GM18517 (cell line): ENCODE results near the gene NSUN3.
"Not testable (repeated sequence)": the region's sequence is repeated elsewhere in the genome, so short reads cannot be mapped to it uniquely, and the experiment has no call there.

Experiments used
- ATAC-seq: cut with Tn5 transposase; IDR thresholded peaks from one replicate; pipeline ENCODE4 v1.9.1; 2021; ENCODE audit warnings: mild to moderate bottlenecking, moderate library complexity; ENCODE audit not compliant: unreplicated experiment

The NSUN3 gene

DNA sequence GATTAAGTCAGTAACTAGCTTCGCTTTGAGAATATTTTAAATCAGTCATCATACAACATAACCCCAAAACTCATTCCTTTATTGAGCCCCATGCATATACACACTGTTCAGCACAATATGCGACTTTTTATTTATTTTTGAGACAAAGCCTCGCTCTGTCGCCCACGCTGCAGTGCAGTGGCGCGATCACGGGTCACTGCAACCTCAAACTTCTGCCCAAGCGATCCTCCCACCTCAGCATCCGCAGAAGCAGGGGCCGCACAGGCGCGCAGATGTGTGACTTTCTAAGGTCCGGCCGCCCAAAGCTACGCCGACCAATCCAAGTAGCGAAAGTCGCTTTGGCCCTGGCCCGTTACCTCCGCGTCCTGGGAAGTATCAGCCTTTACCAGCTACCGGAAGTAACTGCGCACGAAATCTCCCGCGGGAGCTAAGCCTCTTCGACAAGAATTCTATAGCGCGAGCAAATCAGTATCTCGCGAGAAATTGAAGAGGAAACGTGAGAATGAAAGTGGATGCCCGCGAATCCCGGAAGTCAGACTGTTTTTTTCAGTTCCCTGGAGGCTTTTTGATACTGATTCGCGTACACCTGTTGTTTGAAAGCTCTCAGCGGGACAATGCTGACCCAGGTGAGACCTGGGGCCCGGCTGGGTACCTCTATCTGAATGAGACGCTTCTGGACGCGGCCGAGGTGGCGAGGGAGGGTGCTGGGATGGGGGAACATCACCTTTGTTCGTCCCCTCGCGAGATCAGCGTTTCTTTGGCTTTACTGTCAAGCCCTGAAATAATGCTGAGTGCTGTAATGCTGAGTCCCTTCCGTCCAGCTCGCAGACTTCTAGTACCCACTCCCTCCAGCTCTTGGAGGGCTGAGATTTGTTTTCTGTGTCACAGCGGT, at the start of gene NSUN3, which contains the start of gene DHFR2:
Gene NSUN3, plus strand, starts transcription at position 549 of the 892 bp plus-strand sequence. Its CDS starts 66 bp downstream, at position 615.
Gene DHFR2, minus strand, starts transcription at position 404 of the 892 bp plus-strand sequence. CDS start 1,405 bp downstream, outside the sequence.
- peak; percentile 94 for ATAC-seq

DNA sequence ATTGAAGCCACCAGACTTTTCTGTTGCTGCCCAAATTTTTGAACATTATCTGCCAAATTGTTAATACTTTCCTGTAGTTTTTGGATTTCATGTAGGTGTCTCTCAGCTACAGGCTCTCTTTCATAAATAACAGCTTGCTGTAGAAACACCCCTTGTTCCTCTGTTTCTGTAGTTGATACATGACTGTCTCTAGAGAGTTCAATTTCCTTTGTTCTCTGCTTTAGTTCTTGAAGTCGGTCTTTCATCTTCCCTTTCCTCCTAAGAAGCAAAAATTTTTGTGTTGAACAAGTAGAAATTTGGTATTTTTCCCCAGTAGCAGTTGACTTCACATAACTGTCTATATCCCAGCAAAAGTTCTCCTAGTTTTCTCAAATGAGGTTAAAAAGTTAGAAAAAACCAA, 47.8 kb upstream of the NSUN3 start:
- no peak for ATAC-seq

DNA sequence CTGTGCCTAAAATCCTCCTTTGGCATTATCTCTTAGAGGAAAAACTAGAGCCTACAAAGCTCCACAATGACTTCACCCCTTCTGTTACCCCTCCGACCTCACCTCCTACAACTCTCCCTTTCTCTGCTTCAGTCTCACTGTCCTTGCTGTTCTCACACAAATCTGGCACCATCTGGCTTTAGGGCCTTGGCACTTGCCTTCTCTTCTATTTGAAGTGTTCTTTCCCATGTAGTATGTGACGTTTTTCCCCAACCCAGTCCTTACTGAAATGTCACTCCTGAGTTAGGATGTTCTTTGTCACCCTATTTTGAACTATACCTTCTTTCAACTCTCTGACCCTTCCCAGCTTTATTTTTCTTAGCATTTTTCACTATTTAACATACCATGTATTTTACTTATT, 43.2 kb upstream of the NSUN3 start:
- ATAC-seq, result no peak

DNA sequence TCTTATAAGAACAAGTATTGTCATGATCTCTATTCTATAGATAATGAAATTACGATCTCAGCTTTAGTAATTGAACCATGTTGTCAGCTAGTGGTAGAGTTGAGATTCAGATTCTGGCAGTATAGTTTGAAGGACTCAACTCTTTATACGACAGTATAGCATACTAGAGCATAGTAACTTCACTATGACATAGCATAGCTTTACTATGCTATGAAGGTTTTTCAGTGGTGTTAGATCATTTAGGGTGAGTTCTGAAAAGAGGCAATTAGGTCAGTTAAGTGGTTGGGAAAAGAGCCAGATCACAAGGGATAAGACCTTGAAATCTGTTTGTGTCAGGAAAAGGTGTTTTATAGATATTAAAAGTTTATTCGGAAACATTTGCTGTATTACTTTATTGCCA, 42.6 kb upstream of the NSUN3 start:
- no peak for ATAC-seq

DNA sequence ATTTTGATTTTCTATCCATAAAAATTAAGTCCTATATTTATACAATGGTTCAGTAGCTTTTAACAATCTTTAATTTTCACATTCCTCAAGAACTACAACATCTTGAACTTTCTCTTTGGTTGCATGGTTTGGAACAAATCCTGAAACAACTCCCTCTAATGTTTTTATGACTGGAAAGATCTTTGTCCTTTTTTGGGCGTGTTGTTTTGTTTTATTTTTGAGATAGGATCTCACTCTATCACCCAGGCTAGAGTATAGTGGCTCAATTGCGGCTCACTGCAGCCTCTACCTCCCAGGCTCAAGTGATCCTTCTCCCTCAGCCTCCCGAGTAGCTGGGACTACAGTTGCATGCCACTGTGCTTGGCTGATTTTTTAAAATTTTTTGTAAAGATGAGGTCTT, 38.5 kb upstream of the NSUN3 start:
- no peak for ATAC-seq

DNA sequence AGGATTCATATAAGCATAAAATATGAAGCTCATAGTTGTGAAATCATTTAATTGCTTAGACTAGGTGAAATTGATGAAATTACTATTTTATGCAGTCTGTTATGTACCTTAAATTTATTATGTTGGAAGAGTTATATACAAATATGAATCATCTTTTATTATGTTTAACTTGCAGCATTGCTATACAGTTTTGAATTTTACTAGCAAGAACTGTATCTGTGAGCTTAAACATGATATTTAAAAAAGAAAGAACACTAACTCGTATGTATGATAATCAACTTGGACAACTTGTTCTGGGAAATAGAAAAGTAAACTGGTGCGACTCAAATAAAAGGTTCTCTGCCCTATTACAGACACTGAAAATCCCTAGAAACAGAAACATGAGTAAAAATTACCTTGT, 36.2 kb upstream of the NSUN3 start:
- ATAC-seq, result no peak

DNA sequence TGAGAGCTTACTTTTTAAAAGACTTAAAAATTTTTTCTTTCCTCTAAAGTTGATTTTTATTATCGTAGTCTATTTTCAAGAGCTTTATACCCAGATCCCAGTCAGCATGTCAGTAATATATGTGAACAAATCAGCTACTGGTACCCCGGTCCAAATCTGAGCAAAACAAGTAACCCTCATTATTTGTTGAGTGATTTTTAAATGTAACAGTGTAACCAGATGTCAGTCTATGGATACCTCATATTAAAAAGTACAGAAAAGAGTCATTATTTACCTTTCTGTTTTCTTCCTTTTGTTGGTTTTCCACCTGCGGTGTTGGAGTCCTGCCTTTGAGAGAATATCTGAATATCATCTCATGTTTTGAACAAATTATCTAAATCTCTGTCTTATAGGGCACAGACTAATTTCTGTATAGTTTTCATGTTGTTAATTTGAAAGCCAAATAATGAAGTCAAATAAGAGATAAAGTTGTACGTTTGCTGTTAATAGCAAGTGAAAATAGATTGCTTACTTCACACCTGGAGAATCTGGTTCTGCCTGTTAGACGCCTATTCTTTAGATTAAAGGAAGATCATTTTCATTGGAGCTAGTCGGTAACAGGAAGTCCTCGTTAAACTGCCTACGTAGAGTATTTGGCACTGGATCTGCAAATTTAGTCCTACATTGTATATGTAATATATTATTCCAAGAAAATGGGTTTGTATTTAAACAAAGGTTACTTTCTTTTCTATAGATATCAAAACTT, 34.6 kb upstream of the NSUN3 start, which contains the start of gene STX19:
Gene STX19, minus strand, starts transcription at position 505 of the 745 bp plus-strand sequence. CDS start 13,328 bp downstream, outside the sequence.
- ATAC-seq, result no peak

DNA sequence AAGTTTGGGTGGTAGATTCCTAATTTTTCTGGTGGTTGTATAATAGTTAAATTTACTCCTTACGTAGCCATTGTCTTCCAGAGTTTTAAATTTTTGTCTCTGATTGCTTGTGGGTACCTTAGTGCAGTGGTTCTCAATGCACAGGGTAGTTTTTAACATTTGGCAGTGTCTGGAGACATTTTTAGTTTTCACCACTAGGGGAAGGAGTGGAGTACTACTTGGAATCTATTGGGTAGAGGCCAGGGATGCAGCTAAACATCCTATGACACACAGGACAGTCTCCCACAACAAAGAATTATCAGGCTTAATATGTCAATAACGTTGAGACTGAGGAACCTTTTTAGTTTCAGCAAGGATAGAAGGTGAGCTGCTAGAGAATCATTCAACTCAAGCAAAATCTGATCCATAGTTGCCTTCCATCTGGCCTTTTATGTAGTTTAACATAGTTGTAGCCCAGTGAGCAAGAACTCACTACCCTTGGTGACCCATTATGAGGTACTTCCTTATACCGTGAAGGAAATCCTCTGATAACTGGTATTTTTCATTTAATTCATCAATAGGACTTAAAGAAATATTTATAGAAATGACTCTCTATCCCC, 25.9 kb upstream of the NSUN3 start:
- ATAC-seq, result no peak

DNA sequence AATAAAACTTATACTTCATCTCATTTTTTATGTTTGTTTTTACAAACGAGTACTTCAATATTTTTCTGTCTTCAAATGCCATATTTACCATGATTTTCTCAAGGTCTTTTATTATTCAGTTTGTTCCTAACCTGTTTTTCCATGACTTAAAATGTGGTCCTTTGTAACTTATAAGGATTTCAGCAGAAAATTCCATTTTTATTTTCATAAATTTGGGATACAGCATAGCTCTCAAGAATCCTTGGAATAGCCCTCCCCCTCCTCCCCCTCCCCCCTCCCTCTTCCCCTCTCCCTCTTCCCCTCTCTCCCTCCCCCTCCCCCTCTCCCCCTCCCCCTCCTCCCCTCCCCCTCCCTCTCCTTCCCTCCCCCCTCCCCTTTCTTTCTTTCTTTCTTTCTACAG, 19.6 kb upstream of the NSUN3 start:
- ATAC-seq, result no peak

DNA sequence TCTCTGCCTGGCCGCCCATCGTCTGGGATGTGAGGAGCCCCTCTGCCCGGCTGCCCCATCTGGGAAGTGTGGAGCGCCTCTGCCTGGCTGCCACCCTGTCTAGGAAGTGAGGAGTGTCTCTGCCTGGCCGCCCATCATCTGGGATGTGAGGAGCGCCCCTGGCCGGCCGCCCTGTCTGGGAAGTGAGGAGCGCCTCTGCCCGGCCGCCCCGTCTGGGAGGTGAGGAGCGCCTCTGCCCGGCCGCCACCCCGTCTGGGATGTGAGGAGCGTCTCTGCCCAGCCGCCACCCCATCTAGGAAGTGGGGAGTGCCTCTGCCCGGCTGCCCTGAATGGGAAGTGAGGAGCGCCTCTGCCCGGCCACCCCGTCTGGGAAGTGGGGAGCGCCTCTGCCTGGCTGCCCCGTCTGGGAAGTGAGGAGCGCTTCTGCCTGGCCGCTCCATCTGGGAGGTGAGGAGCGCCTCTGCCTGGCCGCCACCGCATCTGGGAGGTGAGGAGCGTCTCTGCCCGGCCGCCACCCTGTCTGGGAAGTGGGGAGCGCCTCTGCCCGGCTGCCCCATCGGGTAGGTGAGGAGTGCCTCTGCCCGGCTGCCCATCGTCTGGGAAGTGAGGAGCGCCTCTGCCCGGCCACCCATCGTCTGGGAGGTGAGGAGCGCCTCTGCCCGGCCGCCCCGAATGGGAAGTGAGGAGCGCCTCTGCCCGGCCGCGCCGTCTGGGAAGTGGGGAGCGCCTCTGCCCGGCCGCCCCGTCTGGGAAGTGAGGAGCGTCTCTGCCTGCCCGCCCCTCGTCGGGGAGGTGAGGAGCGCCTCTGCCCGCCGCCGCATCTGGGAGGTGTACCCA, 18.5 kb upstream of the NSUN3 start:
- ATAC-seq, result not testable (repeated sequence)

DNA sequence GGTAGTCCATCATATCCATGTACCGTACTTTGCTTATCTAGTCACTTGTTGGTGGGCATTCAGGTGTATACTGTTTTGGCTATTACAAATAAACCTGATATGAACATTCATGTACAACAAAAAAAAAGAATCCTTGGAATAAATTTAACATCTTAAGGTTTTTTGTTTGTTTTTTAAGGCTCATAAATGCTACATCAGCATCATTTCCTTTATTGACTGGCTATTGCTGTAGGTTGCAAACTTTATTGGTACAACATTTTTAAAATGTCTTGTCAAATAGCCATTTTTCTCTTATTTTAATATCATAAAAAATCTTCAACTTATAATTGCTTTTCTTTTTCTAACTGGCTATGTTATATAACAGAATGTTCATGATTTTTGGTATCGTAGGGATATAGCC, 16.3 kb upstream of the NSUN3 start:
- ATAC-seq, result no peak

DNA sequence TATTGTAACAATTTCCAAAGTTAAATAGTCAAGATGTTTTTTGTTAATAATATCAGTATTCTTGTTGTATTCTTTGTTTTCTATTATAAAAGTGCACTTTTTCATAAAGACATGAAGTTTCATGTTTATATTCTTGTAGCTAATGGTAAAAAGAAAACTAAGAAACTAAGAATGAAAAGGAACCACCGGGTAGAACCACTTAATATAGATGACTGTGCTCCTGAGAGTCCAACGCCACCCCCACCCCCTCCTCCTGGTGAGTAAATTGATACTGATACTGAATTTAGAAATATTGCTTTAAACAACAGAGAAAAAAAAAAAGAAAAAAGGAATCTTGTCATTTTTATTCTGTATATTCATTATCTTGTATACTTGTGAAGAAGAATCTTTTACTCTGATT, 13.6 kb upstream of the NSUN3 start:
- no peak for ATAC-seq

DNA sequence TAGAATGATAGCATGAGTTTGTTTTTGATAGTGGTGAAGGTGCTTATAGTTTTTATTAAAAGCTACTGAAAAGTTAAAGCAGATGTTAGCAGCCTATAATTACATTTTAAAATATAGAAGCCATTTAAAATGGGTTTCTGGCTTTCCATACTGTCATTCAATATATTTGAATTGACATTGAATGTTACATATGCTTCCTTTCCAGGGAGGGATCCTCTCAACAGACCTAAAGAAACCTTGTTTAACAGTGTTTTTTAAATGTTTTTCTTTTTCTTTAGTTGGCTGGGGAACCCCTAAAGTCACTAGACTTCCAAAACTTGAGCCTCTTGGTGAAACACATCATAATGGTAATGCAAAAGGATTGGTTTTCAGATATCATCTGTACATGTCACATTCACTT, 12.3 kb upstream of the NSUN3 start:
- ATAC-seq, result no peak

DNA sequence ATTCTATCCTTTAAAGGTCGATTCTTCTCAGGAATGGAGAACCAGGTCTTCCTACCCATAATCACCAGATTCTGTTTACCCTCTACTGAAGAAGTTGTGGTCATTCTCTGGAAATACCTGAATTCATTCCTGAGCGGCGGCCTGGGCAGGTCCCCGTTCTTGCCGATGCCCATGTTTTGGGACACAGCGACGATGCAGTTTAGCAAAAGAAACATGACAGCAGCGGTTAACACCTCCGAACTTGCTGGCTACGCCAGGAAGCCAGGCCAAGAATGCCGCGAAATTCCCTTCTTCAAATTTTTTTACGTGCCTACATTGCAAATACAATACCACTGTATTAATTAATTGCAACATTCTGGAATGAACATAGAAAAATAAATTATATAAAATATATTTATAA, 1.6 kb upstream of the NSUN3 start:
- ATAC-seq, result no peak

DNA sequence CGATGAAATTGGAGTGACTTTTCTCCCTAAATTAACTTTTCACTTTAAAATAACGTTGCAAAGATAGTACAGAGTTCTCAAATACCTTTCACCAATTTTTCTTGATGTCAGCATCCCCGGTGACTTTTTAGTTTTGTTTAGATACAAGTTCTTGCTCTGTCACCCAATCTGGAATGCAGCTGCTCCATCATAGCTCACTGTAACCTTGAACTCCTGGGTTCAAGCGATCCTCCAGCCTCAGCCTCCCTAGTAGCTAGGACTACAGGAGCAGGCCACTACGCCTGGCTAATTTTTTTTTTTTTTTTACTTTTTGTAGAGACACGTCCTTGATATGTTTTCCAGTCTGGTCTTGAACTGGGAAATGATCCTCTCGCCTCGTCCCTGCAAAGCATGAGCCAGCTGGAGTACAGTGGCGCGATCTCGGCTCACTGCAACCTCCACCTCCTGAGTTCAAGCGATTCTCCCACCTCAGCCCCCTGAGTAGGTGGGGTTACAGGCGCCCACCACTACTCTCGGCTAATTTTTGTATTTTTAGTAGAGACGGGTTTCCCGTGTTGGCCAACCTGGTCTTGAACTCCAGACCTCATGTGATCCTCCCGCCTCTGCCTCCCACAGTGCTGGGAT, 747 bp downstream of the NSUN3 start:
- ATAC-seq, result no peak

DNA sequence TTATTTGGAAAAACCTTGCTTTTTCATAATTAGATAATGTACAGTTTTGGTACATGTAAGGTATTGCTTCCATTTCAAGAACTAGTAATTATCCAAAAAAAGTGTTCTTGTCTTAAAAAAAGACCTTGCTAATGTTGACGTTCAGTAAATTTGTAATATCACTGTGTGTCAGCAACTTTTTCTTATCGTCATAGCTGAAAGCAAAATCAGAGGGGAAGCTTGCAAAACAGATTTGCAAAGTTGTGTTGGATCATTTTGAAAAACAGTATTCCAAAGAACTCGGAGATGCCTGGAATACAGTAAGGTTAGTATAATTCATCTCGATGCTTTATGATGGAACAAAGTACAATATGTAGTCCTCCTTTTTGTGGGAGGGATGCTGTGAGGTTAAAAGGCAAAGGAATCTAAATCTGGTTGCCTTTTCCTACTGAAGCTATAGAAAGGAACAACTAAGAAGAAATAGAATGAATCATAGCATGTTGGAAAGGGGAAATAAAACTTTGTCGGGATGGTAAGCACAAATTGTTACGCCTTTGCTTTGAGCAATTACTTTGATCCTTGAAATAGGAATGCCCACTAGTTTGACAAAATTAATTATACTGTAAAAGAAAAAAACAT, 1.5 kb downstream of the NSUN3 start:
- no peak for ATAC-seq

DNA sequence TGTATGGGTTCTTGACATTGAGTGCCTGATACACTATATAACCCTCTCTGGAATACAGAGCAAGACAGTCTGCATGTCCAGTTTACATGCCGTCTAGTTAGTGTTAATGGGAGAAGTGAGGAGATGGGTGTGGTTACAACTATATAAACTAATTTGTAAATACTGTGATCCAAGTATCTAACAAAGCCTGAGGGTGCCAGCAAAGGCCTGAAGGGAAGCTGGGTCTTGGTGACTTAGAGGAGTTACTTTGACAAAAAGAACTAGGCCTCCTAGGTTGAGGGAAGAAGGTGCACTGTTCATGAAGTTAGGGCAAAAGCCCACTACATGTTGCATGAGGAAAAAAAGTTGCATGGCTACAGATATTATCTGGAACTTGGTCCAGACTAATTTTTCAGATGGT, 2.3 kb downstream of the NSUN3 start:
- no peak for ATAC-seq

DNA sequence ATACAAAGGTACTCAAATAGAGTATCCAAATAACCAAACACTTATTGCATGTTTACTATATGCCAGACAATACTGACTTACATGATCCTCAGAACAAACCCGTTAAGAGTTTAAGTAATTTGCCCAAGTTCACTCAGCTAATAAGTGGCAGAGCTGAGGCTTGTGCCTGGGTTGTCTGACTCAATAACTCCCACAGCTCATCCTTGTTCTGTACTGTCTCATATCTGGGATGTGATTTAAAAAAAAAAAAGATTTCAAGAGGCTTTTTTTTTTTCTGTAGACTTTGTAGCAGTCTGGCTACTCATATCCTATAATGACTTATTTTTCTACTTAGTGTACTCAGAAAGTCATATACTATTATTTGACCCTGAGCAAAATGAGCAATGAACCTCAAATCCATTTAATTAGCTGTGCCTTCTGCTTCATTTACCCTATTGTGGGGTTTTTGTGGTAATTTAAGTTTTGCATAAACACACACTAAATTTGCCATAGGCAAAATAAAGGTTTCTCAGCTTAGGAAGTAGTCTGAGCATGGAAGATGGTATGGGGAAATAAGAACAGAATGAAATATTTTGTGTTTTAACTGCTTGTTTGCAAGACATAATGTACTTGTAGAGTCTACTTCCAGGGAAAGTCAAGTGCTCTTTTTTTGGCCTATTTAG, 3.1 kb downstream of the NSUN3 start:
- no peak for ATAC-seq
